Measurements from ENCODE around the gene MIEF1.
A peak's percentile ranks its signal among the peaks of the same experiment; 100 is the strongest.
"Not testable (repeated sequence)": the region's sequence is repeated elsewhere in the genome, so short reads cannot be mapped to it uniquely, and the experiment has no call there.

MIEF1 gene

GRCh38 chr22:39517470-39517869 lies 15.4 kb downstream of the MIEF1 start:
- DNase-seq: no peak

GRCh38 chr22:39518144-39518786 lies 16.2 kb downstream of the MIEF1 start:
- DNase-seq: no peak

- DNase-seq: no peak
Observed at GRCh38 chr22:39518996-39519680, 17.0 kb downstream of the MIEF1 start.

- DNase-seq: peak in 4 of 5 donors; percentile 92 to 99 (median 94)
Observed at GRCh38 chr22:39519681-39520225, 17.7 kb downstream of the MIEF1 start.

- peak; percentile 76 to 95 (median 83) for DNase-seq
Observed at GRCh38 chr22:39520226-39521105, 18.4 kb downstream of the MIEF1 start, which contains the start of gene ATF4. Gene ATF4 (plus strand): TSS chr22:39520562. CDS start chr22:39521446, 884 bp downstream.

GRCh38 chr22:39521106-39521885 lies 19.2 kb downstream of the MIEF1 start:
- DNase-seq: not testable (repeated sequence)

- DNase-seq: not testable (repeated sequence)
Observed at GRCh38 chr22:39522091-39522490, 20.0 kb downstream of the MIEF1 start.

- no peak for DNase-seq
Observed at GRCh38 chr22:39522567-39523300, 20.6 kb downstream of the MIEF1 start.

- DNase-seq: no peak
Observed at GRCh38 chr22:39524089-39524752, 22.1 kb downstream of the MIEF1 start.

GRCh38 chr22:39524753-39525657 lies 22.9 kb downstream of the MIEF1 start:
- no peak for DNase-seq

- DNase-seq: no peak
Observed at GRCh38 chr22:39525658-39525975, 23.5 kb downstream of the MIEF1 start.

GRCh38 chr22:39526736-39527171 lies 24.7 kb downstream of the MIEF1 start:
- peak in 1 of 5 donors; percentile 45 for DNase-seq

- DNase-seq: no peak
Observed at GRCh38 chr22:39527481-39527961, 25.4 kb downstream of the MIEF1 start.

- DNase-seq: no peak
Observed at GRCh38 chr22:39528080-39528661, 26.1 kb downstream of the MIEF1 start.

GRCh38 chr22:39528681-39529486 lies 26.8 kb downstream of the MIEF1 start:
- DNase-seq: peak; percentile 84 to 92 (median 90)

GRCh38 chr22:39529487-39529851 lies 27.4 kb downstream of the MIEF1 start:
- no peak for DNase-seq

- no peak for DNase-seq
Observed at GRCh38 chr22:39530116-39530515, 28.0 kb downstream of the MIEF1 start.

- peak in 1 of 5 donors; percentile 57 for DNase-seq
Observed at GRCh38 chr22:39530692-39531331, 28.7 kb downstream of the MIEF1 start.
